ENCODE data around the gene ITIH3. TPM values are rescaled to one million over a fixed set of nuclear protein-coding genes. Genes with fewer than 3 reads are reported as not detected.

The ITIH3 gene
- total RNA-seq, 1 donor from 2014 or later, result not detected

DNA sequence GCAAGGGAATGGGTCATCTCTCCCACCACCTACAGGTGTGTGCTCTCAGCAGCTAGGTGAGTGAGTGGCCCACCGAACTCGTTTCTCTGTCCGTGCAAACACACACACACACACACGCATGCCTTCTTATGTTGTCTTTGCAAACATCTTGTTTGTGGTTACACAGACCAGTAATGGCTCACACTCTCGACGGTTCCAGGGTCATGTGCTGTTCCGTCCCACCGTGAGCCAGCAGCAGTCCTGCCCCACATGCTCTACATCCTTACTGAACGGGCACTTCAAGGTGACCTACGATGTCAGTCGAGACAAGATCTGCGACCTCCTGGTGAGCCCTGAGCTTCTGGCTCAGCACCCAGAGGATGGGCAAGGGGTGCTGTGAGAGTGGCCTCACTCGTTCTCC lies 12.9 kb upstream of the ITIH3 start:
- TF ChIP-seq, protein P1, sequence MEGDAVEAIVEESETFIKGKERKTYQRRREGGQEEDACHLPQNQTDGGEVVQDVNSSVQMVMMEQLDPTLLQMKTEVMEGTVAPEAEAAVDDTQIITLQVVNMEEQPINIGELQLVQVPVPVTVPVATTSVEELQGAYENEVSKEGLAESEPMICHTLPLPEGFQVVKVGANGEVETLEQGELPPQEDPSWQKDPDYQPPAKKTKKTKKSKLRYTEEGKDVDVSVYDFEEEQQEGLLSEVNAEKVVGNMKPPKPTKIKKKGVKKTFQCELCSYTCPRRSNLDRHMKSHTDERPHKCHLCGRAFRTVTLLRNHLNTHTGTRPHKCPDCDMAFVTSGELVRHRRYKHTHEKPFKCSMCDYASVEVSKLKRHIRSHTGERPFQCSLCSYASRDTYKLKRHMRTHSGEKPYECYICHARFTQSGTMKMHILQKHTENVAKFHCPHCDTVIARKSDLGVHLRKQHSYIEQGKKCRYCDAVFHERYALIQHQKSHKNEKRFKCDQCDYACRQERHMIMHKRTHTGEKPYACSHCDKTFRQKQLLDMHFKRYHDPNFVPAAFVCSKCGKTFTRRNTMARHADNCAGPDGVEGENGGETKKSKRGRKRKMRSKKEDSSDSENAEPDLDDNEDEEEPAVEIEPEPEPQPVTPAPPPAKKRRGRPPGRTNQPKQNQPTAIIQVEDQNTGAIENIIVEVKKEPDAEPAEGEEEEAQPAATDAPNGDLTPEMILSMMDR (IDR thresholded peaks at IDR 0.05; ENCODE audit: unreplicated experiment), result no peak
- no peaks in the 10 kb centered on the region for H3K9me3 Mint-ChIP-seq (ENCODE audit: unreplicated experiment)
- H3K4me3 Mint-ChIP-seq (ENCODE audit: unreplicated experiment), result no peak overlapping the region
- H3K36me3 Mint-ChIP-seq (ENCODE audit: low read depth, unreplicated experiment), result no peaks in the 10 kb centered on the region
- DNase-seq (ENCODE audit: low spot score), result no peak
- H3K4me1 Mint-ChIP-seq (ENCODE audit: unreplicated experiment), result peaks cover 4% of the 10 kb centered on the region
- no peak overlapping the region for H3K27ac Mint-ChIP-seq (ENCODE audit: unreplicated experiment)
- peaks cover 2% of the 10 kb centered on the region for H3K27me3 Mint-ChIP-seq (ENCODE audit: unreplicated experiment)

- Mint-ChIP-seq H3K27ac (ENCODE audit: unreplicated experiment) (no peak overlapping the region), H3K4me1 (ENCODE audit: unreplicated experiment) (peaks cover 4% of the 10 kb centered on the region), H3K9me3 (ENCODE audit: unreplicated experiment) (no peaks in the 10 kb centered on the region), H3K36me3 (ENCODE audit: low read depth, unreplicated experiment) (no peaks in the 10 kb centered on the region), H3K27me3 (ENCODE audit: unreplicated experiment) (peaks cover 2% of the 10 kb centered on the region), H3K4me3 (ENCODE audit: unreplicated experiment) (no peak overlapping the region)
- no peak for DNase-seq (ENCODE audit: low spot score)
- TF ChIP-seq, protein P1 (IDR thresholded peaks at IDR 0.05; ENCODE audit: unreplicated experiment), result no peak
These were observed 12.0 kb upstream of the ITIH3 start for GRCh38 chr3:52782412-52783210.

DNA sequence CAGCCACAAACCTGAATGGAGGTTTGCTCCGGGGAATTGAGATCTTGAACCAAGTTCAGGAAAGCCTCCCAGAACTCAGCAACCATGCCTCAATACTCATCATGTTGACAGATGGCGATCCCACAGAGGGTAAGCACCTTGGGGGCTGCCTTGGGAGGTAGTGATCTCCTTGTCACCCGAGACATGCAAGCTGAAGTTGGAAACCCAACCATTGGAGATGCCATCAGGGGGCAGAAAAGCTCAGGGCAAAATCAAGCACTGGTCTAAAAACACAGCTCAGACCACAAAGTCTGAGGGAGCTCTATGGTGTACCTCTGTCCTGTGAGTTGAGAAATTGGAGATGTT lies 11.4 kb upstream of the ITIH3 start:
- no peaks in the 10 kb centered on the region for H3K36me3 Mint-ChIP-seq (ENCODE audit: low read depth, unreplicated experiment)
- H3K27ac Mint-ChIP-seq (ENCODE audit: unreplicated experiment), result no peak overlapping the region
- TF ChIP-seq, protein P1 (IDR thresholded peaks at IDR 0.05; ENCODE audit: unreplicated experiment), result no peak
- H3K4me3 Mint-ChIP-seq (ENCODE audit: unreplicated experiment), result no peak overlapping the region
- peaks cover 2% of the 10 kb centered on the region for H3K27me3 Mint-ChIP-seq (ENCODE audit: unreplicated experiment)
- DNase-seq (ENCODE audit: low spot score), result no peak
- H3K9me3 Mint-ChIP-seq (ENCODE audit: unreplicated experiment), result no peaks in the 10 kb centered on the region
- H3K4me1 Mint-ChIP-seq (ENCODE audit: unreplicated experiment), result peaks cover 4% of the 10 kb centered on the region

DNA sequence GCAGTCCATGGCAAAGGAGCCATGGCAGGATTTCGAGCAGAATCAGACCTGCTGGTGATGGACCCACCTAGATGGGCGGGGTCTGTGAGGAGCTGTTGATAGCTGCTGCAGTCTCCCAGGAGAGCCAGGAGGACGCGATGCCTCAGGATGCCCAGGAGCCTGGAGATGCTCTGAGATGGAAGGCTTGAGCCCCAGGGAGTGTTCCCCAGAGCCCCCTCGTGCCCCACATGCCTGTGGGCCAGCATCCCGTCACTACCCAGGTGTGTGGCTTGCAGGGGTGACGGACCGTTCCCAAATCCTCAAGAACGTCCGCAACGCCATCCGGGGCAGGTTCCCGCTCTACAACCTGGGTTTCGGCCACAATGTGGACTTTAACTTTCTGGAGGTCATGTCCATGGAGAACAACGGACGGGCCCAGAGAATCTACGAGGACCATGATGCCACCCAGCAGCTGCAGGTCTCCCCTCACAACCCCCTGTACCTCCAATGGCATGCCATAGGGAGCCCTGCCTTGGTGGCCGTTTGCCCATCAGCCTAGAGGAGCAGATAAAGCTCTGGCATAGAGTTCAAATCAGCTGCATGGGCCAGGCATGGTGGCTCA lies 10.5 kb upstream of the ITIH3 start:
- Mint-ChIP-seq H3K27me3 (ENCODE audit: unreplicated experiment) (peaks cover 2% of the 10 kb centered on the region), H3K36me3 (ENCODE audit: low read depth, unreplicated experiment) (no peaks in the 10 kb centered on the region), H3K4me1 (ENCODE audit: unreplicated experiment) (peaks cover 4% of the 10 kb centered on the region), H3K4me3 (ENCODE audit: unreplicated experiment) (no peak overlapping the region), H3K9me3 (ENCODE audit: unreplicated experiment) (no peaks in the 10 kb centered on the region), H3K27ac (ENCODE audit: unreplicated experiment) (no peak overlapping the region)
- no peak for DNase-seq (ENCODE audit: low spot score)
- TF ChIP-seq, protein P1 (IDR thresholded peaks at IDR 0.05; ENCODE audit: unreplicated experiment), result no peak

DNA sequence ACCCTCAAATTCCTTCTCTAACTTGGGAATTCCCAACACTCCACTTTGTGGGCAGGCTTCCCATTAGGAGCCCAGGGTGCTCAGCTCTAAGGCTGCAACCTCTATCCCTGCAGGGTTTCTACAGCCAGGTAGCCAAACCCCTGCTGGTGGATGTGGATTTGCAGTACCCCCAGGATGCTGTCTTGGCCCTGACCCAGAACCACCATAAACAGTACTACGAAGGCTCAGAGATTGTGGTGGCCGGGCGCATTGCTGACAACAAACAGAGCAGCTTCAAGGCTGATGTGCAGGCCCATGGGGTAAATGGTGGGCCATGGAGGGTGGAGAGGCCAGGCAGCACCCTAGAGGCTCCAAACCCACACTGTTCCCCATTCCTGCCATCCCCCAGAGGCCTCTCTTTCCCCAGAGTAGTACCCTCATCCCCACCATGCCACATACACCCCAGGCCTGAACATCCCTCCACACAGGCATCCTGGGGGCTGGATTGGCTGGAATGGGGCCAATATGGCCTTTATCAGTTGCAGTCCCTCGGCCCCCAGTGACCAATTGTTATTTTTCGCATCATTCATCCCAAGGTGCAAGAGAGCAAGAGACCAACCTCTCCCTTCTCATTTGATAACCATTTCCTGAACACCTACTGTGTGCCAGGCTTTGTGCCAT lies 9.5 kb upstream of the ITIH3 start:
- H3K27ac Mint-ChIP-seq (ENCODE audit: unreplicated experiment), result no peak overlapping the region
- H3K36me3 Mint-ChIP-seq (ENCODE audit: low read depth, unreplicated experiment), result no peaks in the 10 kb centered on the region
- H3K4me1 Mint-ChIP-seq (ENCODE audit: unreplicated experiment), result peaks cover 6% of the 10 kb centered on the region
- peaks cover 4% of the 10 kb centered on the region for H3K27me3 Mint-ChIP-seq (ENCODE audit: unreplicated experiment)
- TF ChIP-seq, protein P1 (IDR thresholded peaks at IDR 0.05; ENCODE audit: unreplicated experiment), result no peak
- no peaks in the 10 kb centered on the region for H3K9me3 Mint-ChIP-seq (ENCODE audit: unreplicated experiment)
- H3K4me3 Mint-ChIP-seq (ENCODE audit: unreplicated experiment), result no peak overlapping the region
- DNase-seq (ENCODE audit: low spot score), result no peak

Measured in endothelial cell (in vitro differentiated cells).